HG03095 (cell line): ENCODE data around the gene CHRNA7.

Source experiments
- ATAC-seq: cut with Tn5 transposase; IDR thresholded peaks from one replicate; pipeline ENCODE4 v1.9.1; 2021; ENCODE audit warnings: moderate library complexity; ENCODE audit not compliant: unreplicated experiment

CHRNA7 gene

GRCh38 chr15:32067115-32067514, 36.8 kb downstream of the CHRNA7 start:
- ATAC-seq: no peak

GRCh38 chr15:32089851-32090359, 59.6 kb downstream of the CHRNA7 start:
- ATAC-seq: no peak

- ATAC-seq: no peak
These were observed 61.4 kb downstream of the CHRNA7 start for GRCh38 chr15:32091505-32092380.

GRCh38 chr15:32096213-32096612, 65.9 kb downstream of the CHRNA7 start:
- no peak for ATAC-seq

GRCh38 chr15:32096916-32097617, 66.8 kb downstream of the CHRNA7 start:
- ATAC-seq: no peak

GRCh38 chr15:32098033-32098432, 67.7 kb downstream of the CHRNA7 start:
- no peak for ATAC-seq

GRCh38 chr15:32099097-32099785, 68.9 kb downstream of the CHRNA7 start:
- no peak for ATAC-seq

- no peak for ATAC-seq
These were observed 69.8 kb downstream of the CHRNA7 start for GRCh38 chr15:32099956-32100684.

- no peak for ATAC-seq
These were observed 74.0 kb downstream of the CHRNA7 start for GRCh38 chr15:32104061-32104995.

GRCh38 chr15:32105258-32106241, 75.2 kb downstream of the CHRNA7 start:
- ATAC-seq: no peak

GRCh38 chr15:32106401-32107381, 76.4 kb downstream of the CHRNA7 start:
- no peak for ATAC-seq

- ATAC-seq: no peak
These were observed 77.3 kb downstream of the CHRNA7 start for GRCh38 chr15:32107477-32108080.

GRCh38 chr15:32108661-32109060, 78.3 kb downstream of the CHRNA7 start:
- ATAC-seq: no peak

GRCh38 chr15:32112101-32112500, 81.8 kb downstream of the CHRNA7 start:
- no peak for ATAC-seq

GRCh38 chr15:32113224-32113623, 82.9 kb downstream of the CHRNA7 start:
- no peak for ATAC-seq

- ATAC-seq: no peak
These were observed 86.8 kb downstream of the CHRNA7 start for GRCh38 chr15:32117122-32117521.

- ATAC-seq: no peak
These were observed 89.0 kb downstream of the CHRNA7 start for GRCh38 chr15:32119286-32119685.
